C4-2B (cell line): ENCODE results near the gene UGT2B10.

Experiments
- CTCF ChIP-seq: fragments of 450-650 bp; conservative IDR thresholded peaks from 2 replicates; pipeline ENCODE4 v1.5.1; 2017; ENCODE audit warnings: mild to moderate bottlenecking
- ZFX ChIP-seq: fragments of 450-650 bp; IDR thresholded peaks from 2 replicates; pipeline ENCODE4 v1.6.1; 2017

- TF ChIP-seq CTCF, result no peak
- TF ChIP-seq ZFX, result no peak
Observed at GRCh38 chr4:68872643-68873502, 57.1 kb downstream of the UGT2B10 start.
